ENCODE results near the gene OLAH.

GRCh38 chr10:14995964-14996565, 47.7 kb upstream of the OLAH start:
- TF ChIP-seq CTCF (optimal IDR thresholded peaks at IDR 0.05 in 1 of 3, IDR thresholded peaks at IDR 0.05 in 1 of 3, conservative IDR thresholded peaks at IDR 0.05 in 1 of 3; ENCODE audit: extremely low read depth in 1 of 3, insufficient read depth in 2 of 3, low read length in 3 of 3) (no peak), EZH2 (IDR thresholded peaks at IDR 0.05; ENCODE audit: low read length) (no peak)

All from keratinocyte (primary cell).